IPS-18a (cell line): Measurements from ENCODE around the gene FOXF1.

Source experiments
- H3K27ac ChIP-seq: one replicate; pipeline ENCODE4 v1.5.1; 2013; ENCODE audit warnings: low read length
- H3K27me3 ChIP-seq: one replicate; pipeline ENCODE4 v1.6.1; 2013; ENCODE audit warnings: mild to moderate bottlenecking, low read length; ENCODE audit not compliant: control insufficient read depth, insufficient read depth
- H3K36me3 ChIP-seq: one replicate; pipeline ENCODE4 v1.6.1; 2013; ENCODE audit warnings: low read depth, low read length; ENCODE audit not compliant: control insufficient read depth
- H3K4me1 ChIP-seq: one replicate; pipeline ENCODE4 v1.6.1; 2013; ENCODE audit warnings: low read depth, low read length; ENCODE audit not compliant: control insufficient read depth
- H3K4me3 ChIP-seq: one replicate; pipeline ENCODE4 v1.5.1; 2013; ENCODE audit warnings: low read length
- H3K9ac ChIP-seq: one replicate; pipeline ENCODE4 v1.6.1; 2013; ENCODE audit warnings: mild to moderate bottlenecking, low read length, moderate library complexity
- H3K9me3 ChIP-seq: one replicate; pipeline ENCODE4 v1.6.1; 2013; ENCODE audit warnings: low read depth, low read length; ENCODE audit not compliant: control insufficient read depth

FOXF1 gene

GRCh38 chr16:86510465-86511261 lies at the start of gene FOXF1:
Gene FOXF1, plus strand, starts transcription at chr16:86510527. Its CDS starts 43 bp downstream, at chr16:86510570.
- Histone ChIP-seq H3K4me1 (peaks cover 13% of the 10 kb centered on the region), H3K9me3 (no peaks in the 10 kb centered on the region), H3K27ac (no peak within 1 kb of the TSS), H3K27me3 (peaks cover 98% of the 10 kb centered on the region), H3K4me3 (peak within 1 kb of the TSS; percentile 54), H3K36me3 (no peaks in the 10 kb centered on the region), H3K9ac (no peak within 1 kb of the TSS)

- no peaks in the 10 kb centered on the region for H3K9me3 ChIP-seq
- no peaks in the 10 kb centered on the region for H3K27me3 ChIP-seq
- H3K9ac ChIP-seq = no peak overlapping the region
- no peak overlapping the region for H3K4me3 ChIP-seq
- no peaks in the 10 kb centered on the region for H3K36me3 ChIP-seq
- no peaks in the 10 kb centered on the region for H3K4me1 ChIP-seq
- no peak overlapping the region for H3K27ac ChIP-seq
Measured at GRCh38 chr16:86461037-86461436, 49.3 kb upstream of the FOXF1 start.

- H3K4me3 ChIP-seq = no peak overlapping the region
- H3K9me3 ChIP-seq = no peaks in the 10 kb centered on the region
- no peak overlapping the region for H3K27ac ChIP-seq
- H3K4me1 ChIP-seq = no peaks in the 10 kb centered on the region
- H3K9ac ChIP-seq = no peak overlapping the region
- H3K36me3 ChIP-seq = no peaks in the 10 kb centered on the region
- H3K27me3 ChIP-seq = no peaks in the 10 kb centered on the region
Measured at GRCh38 chr16:86462334-86463084, 47.8 kb upstream of the FOXF1 start.

GRCh38 chr16:86464044-86464443 lies 46.3 kb upstream of the FOXF1 start:
- Histone ChIP-seq H3K9me3 (no peaks in the 10 kb centered on the region), H3K27ac (no peak overlapping the region), H3K36me3 (no peaks in the 10 kb centered on the region), H3K27me3 (no peaks in the 10 kb centered on the region), H3K4me1 (no peaks in the 10 kb centered on the region), H3K4me3 (no peak overlapping the region), H3K9ac (no peak overlapping the region)

DNA sequence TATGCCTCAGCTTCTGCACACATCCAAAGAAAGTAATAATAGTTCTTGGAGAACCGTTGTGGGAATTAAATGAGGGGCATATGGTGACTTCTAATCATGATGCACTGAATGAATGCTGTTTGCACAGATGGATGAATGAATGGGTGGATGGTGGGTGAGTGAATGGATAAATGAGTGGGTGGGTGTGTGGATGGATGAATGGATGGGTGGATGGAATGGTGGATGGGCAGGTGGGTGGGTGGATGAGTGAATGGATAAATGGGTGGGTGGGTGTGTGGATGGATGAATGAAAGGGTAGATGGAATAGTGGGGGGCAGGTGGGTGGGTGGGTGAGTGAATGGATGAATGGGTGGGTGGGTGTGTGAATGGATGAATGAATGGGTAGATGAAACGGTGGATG lies 44.9 kb upstream of the FOXF1 start:
- H3K9ac ChIP-seq = no peak overlapping the region
- no peak overlapping the region for H3K27ac ChIP-seq
- no peaks in the 10 kb centered on the region for H3K27me3 ChIP-seq
- no peak overlapping the region for H3K4me3 ChIP-seq
- no peaks in the 10 kb centered on the region for H3K36me3 ChIP-seq
- H3K9me3 ChIP-seq = no peaks in the 10 kb centered on the region
- H3K4me1 ChIP-seq = no peaks in the 10 kb centered on the region

DNA sequence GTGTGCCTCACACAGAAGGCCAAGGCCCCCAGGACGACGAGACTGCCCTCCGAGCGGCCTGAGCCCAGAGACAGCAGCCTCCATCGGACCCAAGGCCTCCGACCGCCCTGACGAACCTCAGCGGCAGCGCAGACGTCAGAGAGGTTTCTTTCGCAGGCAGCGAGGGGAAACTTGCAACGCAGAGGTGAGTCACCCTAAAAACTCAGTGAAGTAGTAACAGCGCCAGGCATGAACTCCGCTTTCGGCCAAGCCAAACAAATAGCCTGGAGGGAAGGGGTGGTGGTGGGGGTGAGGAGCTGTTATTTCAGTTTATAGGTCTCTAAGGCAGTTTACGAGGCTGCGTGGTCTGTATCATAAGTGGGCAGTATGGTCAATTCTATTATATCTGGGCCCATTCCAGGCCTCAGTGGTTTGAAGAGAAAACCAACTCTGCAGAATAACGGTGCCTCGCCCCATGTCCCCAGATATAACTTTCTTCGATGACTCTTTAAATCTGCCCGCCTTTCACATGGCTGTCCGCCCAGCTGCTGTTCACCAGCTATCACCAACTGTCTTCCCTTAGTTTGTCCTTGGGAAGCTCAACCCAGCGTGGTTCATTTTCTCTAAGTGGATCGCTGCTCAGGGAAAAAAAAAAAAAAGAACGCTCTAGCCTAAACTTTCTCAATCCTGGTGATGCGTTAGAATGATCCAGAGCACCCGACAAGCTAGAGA lies 43.5 kb upstream of the FOXF1 start:
- Histone ChIP-seq H3K27me3 (no peaks in the 10 kb centered on the region), H3K27ac (no peak overlapping the region), H3K36me3 (no peaks in the 10 kb centered on the region), H3K4me3 (no peak overlapping the region), H3K4me1 (no peaks in the 10 kb centered on the region), H3K9me3 (no peaks in the 10 kb centered on the region), H3K9ac (no peak overlapping the region)

DNA sequence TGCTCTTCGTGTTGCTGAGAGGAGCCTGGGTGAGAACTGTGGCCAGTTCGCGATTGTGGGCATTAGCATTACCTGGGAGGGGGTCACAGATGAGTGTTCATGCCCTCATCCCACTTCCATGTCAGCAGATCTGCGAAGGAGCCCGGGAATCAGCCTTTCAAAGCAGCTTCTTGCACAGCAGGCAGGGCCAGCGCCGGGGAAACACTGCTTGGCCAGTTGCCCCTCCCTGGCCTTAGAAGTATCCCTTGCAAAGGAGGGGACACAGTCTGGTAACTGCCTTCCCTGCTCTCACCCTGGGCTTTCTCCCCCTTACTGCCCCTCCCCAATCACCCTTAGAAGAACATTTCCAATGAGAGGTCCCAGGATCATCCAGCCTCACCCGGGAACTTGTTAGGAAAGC lies 42.8 kb upstream of the FOXF1 start:
- Histone ChIP-seq H3K27ac (no peak overlapping the region), H3K9me3 (no peaks in the 10 kb centered on the region), H3K4me3 (no peak overlapping the region), H3K36me3 (no peaks in the 10 kb centered on the region), H3K4me1 (no peaks in the 10 kb centered on the region), H3K9ac (no peak overlapping the region), H3K27me3 (no peaks in the 10 kb centered on the region)

GRCh38 chr16:86470964-86471363 lies 39.4 kb upstream of the FOXF1 start:
- Histone ChIP-seq H3K9ac (no peak overlapping the region), H3K36me3 (no peaks in the 10 kb centered on the region), H3K27ac (no peak overlapping the region), H3K4me3 (no peak overlapping the region), H3K27me3 (no peaks in the 10 kb centered on the region), H3K9me3 (no peaks in the 10 kb centered on the region), H3K4me1 (no peaks in the 10 kb centered on the region)

- no peak overlapping the region for H3K9ac ChIP-seq
- no peak overlapping the region for H3K27ac ChIP-seq
- no peaks in the 10 kb centered on the region for H3K27me3 ChIP-seq
- no peaks in the 10 kb centered on the region for H3K36me3 ChIP-seq
- no peak overlapping the region for H3K4me3 ChIP-seq
- no peaks in the 10 kb centered on the region for H3K9me3 ChIP-seq
- H3K4me1 ChIP-seq = no peaks in the 10 kb centered on the region
Measured at GRCh38 chr16:86471896-86472295, 38.4 kb upstream of the FOXF1 start.

- no peak overlapping the region for H3K9ac ChIP-seq
- H3K4me3 ChIP-seq = no peak overlapping the region
- no peaks in the 10 kb centered on the region for H3K9me3 ChIP-seq
- H3K4me1 ChIP-seq = no peaks in the 10 kb centered on the region
- H3K36me3 ChIP-seq = no peaks in the 10 kb centered on the region
- H3K27ac ChIP-seq = no peak overlapping the region
- no peaks in the 10 kb centered on the region for H3K27me3 ChIP-seq
Measured at GRCh38 chr16:86472366-86472765, 38.0 kb upstream of the FOXF1 start.

- H3K9me3 ChIP-seq = no peaks in the 10 kb centered on the region
- no peaks in the 10 kb centered on the region for H3K36me3 ChIP-seq
- no peak overlapping the region for H3K27ac ChIP-seq
- H3K4me3 ChIP-seq = no peak overlapping the region
- H3K4me1 ChIP-seq = no peaks in the 10 kb centered on the region
- no peaks in the 10 kb centered on the region for H3K27me3 ChIP-seq
- H3K9ac ChIP-seq = no peak overlapping the region
Measured at GRCh38 chr16:86476956-86477534, 33.3 kb upstream of the FOXF1 start.
